HL-60 (cell line): ENCODE results near the gene OSR1.

Experiments
- DNase-seq, 2 experiments: peaks; one replicate each; pipeline ENCODE4 v3.0.0-alpha.2; 2010 to 2020; ENCODE audit warnings: low read depth in 1 of 2, low spot score in 1 of 2
- H3K27ac ChIP-seq: fragments of 250-450 bp; sonication (Bioruptor Pico); replicated peaks from 2 replicates; pipeline ENCODE4 v1.5.1; 2020; ENCODE audit warnings: mild to moderate bottlenecking, moderate library complexity
- H3K27me3 ChIP-seq: fragments of 250-450 bp; sonication (Bioruptor Pico); 2 replicates; pipeline ENCODE4 v1.5.1; 2021; ENCODE audit warnings: mild to moderate bottlenecking, moderate library complexity; ENCODE audit not compliant: insufficient read depth, poor library complexity, severe bottlenecking
- H3K4me3 ChIP-seq: replicated peaks from 2 replicates; pipeline ENCODE4 v1.5.1; 2011; ENCODE audit warnings: mild to moderate bottlenecking, control low read depth, low read length; ENCODE audit not compliant: insufficient read depth
- GABPA ChIP-seq: IDR thresholded peaks from 2 replicates; pipeline ENCODE4 v1.6.1; 2012; ENCODE audit warnings: low read depth
- POLR2AphosphoS5 ChIP-seq: IDR thresholded peaks from 2 replicates; pipeline ENCODE4 v1.6.1; 2012; ENCODE audit warnings: low read depth
- SPI1 ChIP-seq: IDR thresholded peaks from 2 replicates; pipeline ENCODE4 v1.6.1; 2012; ENCODE audit warnings: low read depth, mild to moderate bottlenecking, borderline replicate concordance
- TF ChIP-seq, protein P1 (sequence below): IDR thresholded peaks from one replicate; pipeline ENCODE4 v1.5.1; 2011; ENCODE audit warnings: low read length, control low read depth, inconsistent platforms; ENCODE audit not compliant: insufficient read depth
- TF ChIP-seq, protein P2 (sequence below): IDR thresholded peaks from 2 replicates; pipeline ENCODE4 v1.6.1; 2012; ENCODE audit warnings: low read depth; ENCODE audit not compliant: insufficient replicate concordance

OSR1 gene

DNA sequence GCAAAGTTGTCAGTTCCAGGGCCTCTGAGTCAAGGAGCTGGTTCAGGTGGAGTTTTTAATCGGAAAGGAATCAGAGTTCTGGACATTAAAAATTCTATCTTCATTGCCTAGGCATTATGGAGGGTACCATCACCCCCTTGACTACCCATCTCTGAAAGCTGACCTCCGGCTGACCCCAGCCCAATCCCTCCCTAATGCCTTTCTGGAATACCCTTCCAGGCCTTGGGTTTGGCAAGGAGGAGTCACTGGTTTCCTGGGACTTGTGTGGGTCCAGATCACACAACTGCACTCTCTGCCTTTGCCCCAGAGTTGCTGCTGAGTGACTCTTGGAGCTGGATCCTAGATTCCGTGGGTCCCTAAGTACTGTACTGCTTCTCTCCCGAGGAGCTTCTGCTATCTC is 1.0 kb upstream of the OSR1 start:
- H3K27me3 ChIP-seq = peaks cover 94% of the 10 kb centered on the region
- TF ChIP-seq, protein P1, sequence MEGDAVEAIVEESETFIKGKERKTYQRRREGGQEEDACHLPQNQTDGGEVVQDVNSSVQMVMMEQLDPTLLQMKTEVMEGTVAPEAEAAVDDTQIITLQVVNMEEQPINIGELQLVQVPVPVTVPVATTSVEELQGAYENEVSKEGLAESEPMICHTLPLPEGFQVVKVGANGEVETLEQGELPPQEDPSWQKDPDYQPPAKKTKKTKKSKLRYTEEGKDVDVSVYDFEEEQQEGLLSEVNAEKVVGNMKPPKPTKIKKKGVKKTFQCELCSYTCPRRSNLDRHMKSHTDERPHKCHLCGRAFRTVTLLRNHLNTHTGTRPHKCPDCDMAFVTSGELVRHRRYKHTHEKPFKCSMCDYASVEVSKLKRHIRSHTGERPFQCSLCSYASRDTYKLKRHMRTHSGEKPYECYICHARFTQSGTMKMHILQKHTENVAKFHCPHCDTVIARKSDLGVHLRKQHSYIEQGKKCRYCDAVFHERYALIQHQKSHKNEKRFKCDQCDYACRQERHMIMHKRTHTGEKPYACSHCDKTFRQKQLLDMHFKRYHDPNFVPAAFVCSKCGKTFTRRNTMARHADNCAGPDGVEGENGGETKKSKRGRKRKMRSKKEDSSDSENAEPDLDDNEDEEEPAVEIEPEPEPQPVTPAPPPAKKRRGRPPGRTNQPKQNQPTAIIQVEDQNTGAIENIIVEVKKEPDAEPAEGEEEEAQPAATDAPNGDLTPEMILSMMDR = no peak
- no peak for TF ChIP-seq POLR2AphosphoS5
- TF ChIP-seq, protein P2, sequence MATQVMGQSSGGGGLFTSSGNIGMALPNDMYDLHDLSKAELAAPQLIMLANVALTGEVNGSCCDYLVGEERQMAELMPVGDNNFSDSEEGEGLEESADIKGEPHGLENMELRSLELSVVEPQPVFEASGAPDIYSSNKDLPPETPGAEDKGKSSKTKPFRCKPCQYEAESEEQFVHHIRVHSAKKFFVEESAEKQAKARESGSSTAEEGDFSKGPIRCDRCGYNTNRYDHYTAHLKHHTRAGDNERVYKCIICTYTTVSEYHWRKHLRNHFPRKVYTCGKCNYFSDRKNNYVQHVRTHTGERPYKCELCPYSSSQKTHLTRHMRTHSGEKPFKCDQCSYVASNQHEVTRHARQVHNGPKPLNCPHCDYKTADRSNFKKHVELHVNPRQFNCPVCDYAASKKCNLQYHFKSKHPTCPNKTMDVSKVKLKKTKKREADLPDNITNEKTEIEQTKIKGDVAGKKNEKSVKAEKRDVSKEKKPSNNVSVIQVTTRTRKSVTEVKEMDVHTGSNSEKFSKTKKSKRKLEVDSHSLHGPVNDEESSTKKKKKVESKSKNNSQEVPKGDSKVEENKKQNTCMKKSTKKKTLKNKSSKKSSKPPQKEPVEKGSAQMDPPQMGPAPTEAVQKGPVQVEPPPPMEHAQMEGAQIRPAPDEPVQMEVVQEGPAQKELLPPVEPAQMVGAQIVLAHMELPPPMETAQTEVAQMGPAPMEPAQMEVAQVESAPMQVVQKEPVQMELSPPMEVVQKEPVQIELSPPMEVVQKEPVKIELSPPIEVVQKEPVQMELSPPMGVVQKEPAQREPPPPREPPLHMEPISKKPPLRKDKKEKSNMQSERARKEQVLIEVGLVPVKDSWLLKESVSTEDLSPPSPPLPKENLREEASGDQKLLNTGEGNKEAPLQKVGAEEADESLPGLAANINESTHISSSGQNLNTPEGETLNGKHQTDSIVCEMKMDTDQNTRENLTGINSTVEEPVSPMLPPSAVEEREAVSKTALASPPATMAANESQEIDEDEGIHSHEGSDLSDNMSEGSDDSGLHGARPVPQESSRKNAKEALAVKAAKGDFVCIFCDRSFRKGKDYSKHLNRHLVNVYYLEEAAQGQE = no peak
- no peak for TF ChIP-seq SPI1
- no peak for TF ChIP-seq GABPA
- no peak overlapping the region for H3K27ac ChIP-seq
- no peak overlapping the region for H3K4me3 ChIP-seq
- no peak for DNase-seq

DNA sequence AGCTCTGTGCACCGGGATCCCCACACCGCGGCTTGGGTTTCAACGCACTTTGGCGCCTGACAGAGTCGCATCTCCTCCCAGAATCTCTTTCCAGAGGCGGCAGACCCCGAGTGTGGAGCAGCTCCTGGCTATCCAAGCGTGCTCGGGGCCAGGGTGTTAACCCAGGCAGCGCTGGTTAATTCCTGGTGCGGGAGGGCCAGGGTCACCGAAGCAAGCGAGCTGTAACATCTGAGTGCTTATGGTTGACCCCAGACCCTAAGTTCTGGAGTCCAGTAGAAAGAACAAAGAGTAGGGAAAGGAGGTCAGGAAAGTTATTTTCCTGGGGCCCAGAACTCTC is 566 bp upstream of the OSR1 start:
- Histone ChIP-seq H3K27ac (no peak overlapping the region), H3K27me3 (peaks cover 94% of the 10 kb centered on the region), H3K4me3 (no peak overlapping the region)
- TF ChIP-seq, protein P2 = no peak
- TF ChIP-seq GABPA (no peak), POLR2AphosphoS5 (no peak), SPI1 (no peak)
- TF ChIP-seq, protein P1 = no peak
- no peak for DNase-seq

DNA sequence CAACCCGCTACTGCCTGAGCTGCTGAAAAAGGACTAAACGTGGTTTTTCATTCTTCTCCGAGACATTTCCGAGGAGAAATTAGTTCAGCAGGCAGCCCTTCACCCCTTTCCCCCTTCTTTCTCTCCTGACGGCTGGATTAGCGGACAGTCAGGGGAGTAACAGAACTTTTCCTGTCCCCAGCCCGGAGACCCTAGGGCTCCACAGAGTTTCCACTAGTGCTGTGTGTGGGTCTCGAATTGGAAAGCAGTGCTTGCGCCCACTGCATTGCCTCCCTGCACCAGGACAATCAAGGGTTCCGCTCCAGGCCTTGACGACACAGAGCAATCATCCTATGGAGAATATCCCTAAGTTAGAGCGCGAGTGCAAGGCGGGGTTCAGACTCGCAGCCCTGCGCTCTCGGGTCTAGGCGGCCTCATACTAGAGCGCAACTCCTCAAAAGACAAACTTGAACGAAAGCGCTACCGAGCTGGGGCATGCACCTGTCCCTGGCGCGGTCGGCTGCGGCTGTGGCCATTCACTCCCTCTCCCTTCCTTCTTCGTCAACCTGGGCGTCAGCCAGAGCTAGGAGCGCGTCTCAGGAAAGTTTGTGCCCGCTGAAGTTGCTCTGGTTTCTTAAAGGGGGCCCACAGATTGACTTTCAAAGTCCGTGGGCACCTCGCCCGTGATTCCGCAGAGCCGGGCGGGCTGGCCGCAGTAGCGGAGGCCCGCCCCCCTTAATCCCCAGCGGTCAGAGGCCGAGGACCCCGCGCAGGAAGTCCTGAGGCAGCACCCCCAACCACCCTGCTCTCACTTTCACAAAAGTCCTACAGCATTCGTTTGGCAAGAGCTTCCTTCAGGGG is 801 bp downstream of the OSR1 start:
- no peak for DNase-seq
- Histone ChIP-seq H3K27me3 (peaks cover 93% of the 10 kb centered on the region), H3K27ac (no peak overlapping the region), H3K4me3 (no peak overlapping the region)
- no peak for TF ChIP-seq SPI1
- TF ChIP-seq GABPA = no peak

DNA sequence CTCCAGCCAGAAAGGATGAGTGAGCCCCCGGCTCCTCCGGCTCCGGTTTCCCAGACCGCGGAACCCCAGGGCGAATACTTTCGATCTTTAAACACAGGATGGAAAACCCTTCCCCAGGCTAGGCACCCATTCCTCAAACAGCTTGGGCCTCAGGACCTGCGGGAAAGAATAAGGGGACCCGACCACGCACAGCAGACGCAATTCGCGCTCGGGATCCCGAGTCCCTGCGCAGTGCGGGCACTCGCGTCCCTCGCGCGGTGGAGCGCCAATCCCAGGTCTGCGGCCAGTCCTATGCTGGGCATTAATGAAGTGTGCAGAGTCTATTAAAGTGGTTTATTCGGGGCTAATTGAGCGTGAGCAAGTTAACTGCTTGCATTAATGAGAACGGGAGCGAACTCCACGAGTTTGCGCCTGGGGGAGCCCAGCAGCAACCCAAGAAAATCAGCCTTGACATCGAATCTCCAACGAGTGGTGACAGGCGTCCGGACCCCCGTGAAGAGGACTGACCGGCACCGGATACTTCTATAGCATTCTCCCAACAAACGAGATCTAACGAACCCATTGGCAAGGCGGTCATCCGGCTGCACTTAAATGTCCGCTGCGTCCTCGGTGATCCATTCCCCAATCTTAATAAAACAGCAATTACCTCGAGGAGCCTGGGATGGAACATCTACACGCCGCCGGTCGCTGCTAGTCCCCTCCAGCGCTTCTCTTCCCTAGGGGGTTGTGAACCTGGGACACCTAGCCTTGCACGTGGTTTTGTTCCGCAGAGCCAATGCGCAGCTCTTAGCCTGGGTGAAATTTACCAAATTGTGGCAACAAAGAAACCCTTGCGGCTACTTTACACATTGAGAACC is 1.6 kb downstream of the OSR1 start:
- H3K27ac ChIP-seq = no peak overlapping the region
- TF ChIP-seq, protein P2 = no peak
- TF ChIP-seq, protein P1 = no peak
- TF ChIP-seq SPI1 (no peak), GABPA (no peak), POLR2AphosphoS5 (no peak)
- no peak for DNase-seq
- H3K4me3 ChIP-seq = no peak overlapping the region
- peaks cover 93% of the 10 kb centered on the region for H3K27me3 ChIP-seq
